HCT116 (cell line): Measurements from ENCODE around the gene KIAA1671. TPM values are rescaled to one million over a fixed set of nuclear protein-coding genes. Genes with fewer than 3 reads are reported as not detected.

Experiments used
- ATAC-seq: fragments of 200-7000 bp; cut with Tn5 transposase; 2 replicates; pipeline ENCODE4 v1.9.1; 2020; ENCODE audit warnings: mild to moderate bottlenecking, moderate library complexity
- BruUV-seq: library from RNA; stranded (reverse); fragments of 400-500 nt; replicated peaks from 2 replicates; lab custom pipeline; 2021; lab: Mats Ljungman, UMichigan
- CTCF ChIA-PET: fragments of 300-600 bp; sonication (Branson Sonifier 250); formaldehyde crosslinking; loops from one replicate; lab custom pipeline; 2021; ENCODE audit warnings: antibody characterized with exemption; lab: Charles Lee
- POLR2A ChIA-PET: fragments of 300-600, 350-600 bp; sonication (Branson Sonifier 250); formaldehyde crosslinking; loops from one replicate; lab custom pipeline; 2021; ENCODE audit warnings: antibody characterized with exemption; lab: Charles Lee
- RAD21 ChIA-PET, 2 experiments: fragments of 300-600 bp; sonication (Branson Sonifier 250); formaldehyde crosslinking; loops; one replicate each; lab custom pipeline; 2023; ENCODE audit warnings: low total read pairs in 2 of 2; ENCODE audit not compliant: uncharacterized antibody in 2 of 2, unreplicated experiment in 2 of 2, low non-redundant PET in 1 of 2; lab: Charles Lee
- DNase-seq: peaks from one replicate; pipeline ENCODE4 v3.0.0-alpha.2; 2010; ENCODE audit warnings: low read depth, low spot score
- H2AFZ ChIP-seq: fragments of 200-600 bp; shearing (Covaris generic), sonication (generic); 2 replicates; pipeline ENCODE4 v1.6.1; 2017; ENCODE audit warnings: low read depth, mixed run types, mixed read lengths, antibody characterized with exemption, low read length; ENCODE audit not compliant: poor library complexity, severe bottlenecking
- H3K27ac ChIP-seq: 2 replicates; pipeline ENCODE4 v1.5.1; 2012; ENCODE audit warnings: low read depth, low read length
- H3K27me3 ChIP-seq: fragments of 200-600 bp; sonication (generic); 2 replicates; pipeline ENCODE4 v1.6.1; 2016; ENCODE audit warnings: mixed run types, low read length, mixed read lengths; ENCODE audit not compliant: insufficient read depth
- H3K36me3 ChIP-seq, 2 experiments: fragments of 200-500 bp in 1 of 2; fragments of 200-600 bp in 1 of 2; sonication (Bioruptor generic) in 1 of 2; sonication (generic) in 1 of 2; 2 replicates each; pipeline versions ENCODE4 v1.5.1 to v1.6.1; 2014 to 2016; ENCODE audit warnings: low read length in 2 of 2, inconsistent platforms in 1 of 2, mixed read lengths in 1 of 2, mixed run types in 1 of 2; ENCODE audit not compliant: insufficient read depth in 2 of 2, control insufficient read depth in 1 of 2
- H3K4me1 ChIP-seq, 2 experiments: fragments of 200-600 bp in 1 of 2; sonication (generic) in 1 of 2; 2 replicates each; pipeline versions ENCODE4 v1.5.1 to v1.6.1; 2012 to 2017; ENCODE audit warnings: low read length in 2 of 2, inconsistent platforms in 1 of 2, mild to moderate bottlenecking in 1 of 2, mixed read lengths in 1 of 2, mixed run types in 1 of 2, moderate library complexity in 1 of 2; ENCODE audit not compliant: insufficient read depth in 2 of 2, control insufficient read depth in 1 of 2
- H3K4me2 ChIP-seq: fragments of 200-600 bp; sonication (generic); 2 replicates; pipeline ENCODE4 v1.6.1; 2017; ENCODE audit warnings: mixed run types, low read length, mixed read lengths
- H3K4me3 ChIP-seq, 2 experiments: fragments of 200-600 bp in 1 of 2; sonication (generic) in 1 of 2; replicated peaks in 1 of 2; 2 replicates each; pipeline ENCODE4 v1.5.1; 2011 to 2016; ENCODE audit warnings: low read length in 2 of 2, control low read depth in 1 of 2, low read depth in 1 of 2, mild to moderate bottlenecking in 1 of 2, mixed read lengths in 1 of 2, mixed run types in 1 of 2
- H3K79me2 ChIP-seq: fragments of 200-600 bp; sonication (generic); 2 replicates; pipeline ENCODE4 v1.6.1; 2017; ENCODE audit warnings: mild to moderate bottlenecking, mixed run types, low read length, moderate library complexity, mixed read lengths; ENCODE audit not compliant: insufficient read depth
- H3K9ac ChIP-seq: fragments of 200-600 bp; sonication (generic); 2 replicates; pipeline ENCODE4 v1.6.1; 2016; ENCODE audit warnings: low read length, mixed read lengths
- H3K9me2 ChIP-seq: fragments of 200-600 bp; sonication (generic), shearing (Covaris generic); 2 replicates; pipeline ENCODE4 v1.6.1; 2017; ENCODE audit warnings: mixed run types, mild to moderate bottlenecking, moderate library complexity; ENCODE audit not compliant: insufficient read depth
- H3K9me3 ChIP-seq, 2 experiments: fragments of 200-500 bp in 1 of 2; fragments of 200-600 bp in 1 of 2; sonication (Bioruptor generic) in 1 of 2; sonication (generic) in 1 of 2; 2 replicates each; pipeline ENCODE4 v1.6.1; 2014 to 2017; ENCODE audit warnings: low read length in 2 of 2, mixed read lengths in 2 of 2, inconsistent platforms in 1 of 2, low read depth in 1 of 2, mild to moderate bottlenecking in 1 of 2, mixed run types in 1 of 2, moderate library complexity in 1 of 2; ENCODE audit not compliant: control insufficient read depth in 1 of 2, insufficient read depth in 1 of 2
- H4K20me1 ChIP-seq: fragments of 200-600 bp; sonication (generic), shearing (Covaris generic); 2 replicates; pipeline ENCODE4 v1.6.1; 2017; ENCODE audit warnings: mixed run types, mild to moderate bottlenecking, moderate library complexity; ENCODE audit not compliant: insufficient read depth
- EGR1 ChIP-seq: IDR thresholded peaks from 2 replicates; pipeline ENCODE4 v1.6.1; 2012; ENCODE audit warnings: low read depth
- ELF1 ChIP-seq: IDR thresholded peaks from 2 replicates; pipeline ENCODE4 v1.6.1; 2012; ENCODE audit warnings: low read depth, borderline replicate concordance
- EZH2 ChIP-seq: fragments of 200-600 bp; sonication (generic); IDR thresholded peaks from 2 replicates; pipeline ENCODE4 v1.6.1; 2017; ENCODE audit warnings: antibody characterized with exemption, mixed run types
- EZH2phosphoT487 ChIP-seq: fragments of 200-600 bp; IDR thresholded peaks from 2 replicates; pipeline ENCODE4 v1.6.1; 2018; ENCODE audit warnings: antibody characterized with exemption, borderline replicate concordance
- FOSL1 ChIP-seq: IDR thresholded peaks from 2 replicates; pipeline ENCODE4 v1.6.1; 2012; ENCODE audit warnings: low read depth
- MAX ChIP-seq: IDR thresholded peaks from 2 replicates; pipeline ENCODE4 v1.6.1; 2012
- POLR2AphosphoS5 ChIP-seq: IDR thresholded peaks from 2 replicates; pipeline ENCODE4 v1.6.1; 2011; ENCODE audit warnings: mild to moderate bottlenecking, low read depth, low read length, moderate library complexity
- RAD21 ChIP-seq: IDR thresholded peaks from 2 replicates; pipeline ENCODE4 v1.6.1; 2012; ENCODE audit warnings: low read depth, mild to moderate bottlenecking
- REST ChIP-seq: IDR thresholded peaks from 2 replicates; pipeline ENCODE4 v1.6.1; 2012; ENCODE audit warnings: low read depth
- SIN3A ChIP-seq: IDR thresholded peaks from 2 replicates; pipeline ENCODE4 v1.6.1; 2012; ENCODE audit warnings: low read depth
- SP1 ChIP-seq: IDR thresholded peaks from 2 replicates; pipeline ENCODE4 v1.6.1; 2012; ENCODE audit warnings: low read depth
- SRF ChIP-seq: IDR thresholded peaks from 2 replicates; pipeline ENCODE4 v1.6.1; 2012; ENCODE audit warnings: low read depth
- YY1 ChIP-seq: IDR thresholded peaks from 2 replicates; pipeline ENCODE4 v1.6.1; 2011; ENCODE audit warnings: low read length, low read depth, moderate library complexity, mild to moderate bottlenecking; ENCODE audit not compliant: insufficient replicate concordance; ENCODE audit errors: extremely low read depth
- ZNF274 ChIP-seq: fragments of 200-500 bp; sonication (Bioruptor generic); IDR thresholded peaks from 2 replicates; pipeline ENCODE4 v1.6.1; 2014; ENCODE audit warnings: mild to moderate bottlenecking, low read depth, low read length, inconsistent platforms
- intact Hi-C: fragments of 100-400 bp; cut with micrococcal nuclease; formaldehyde crosslinking; loops from 2 replicates; pipeline ENCODE4 v1.10.0; 2022
- total RNA-seq: library from RNA; stranded (reverse); gene quantifications from one replicate; pipeline ENCODE4 v1.2.1, GENCODE V29; 2021; ENCODE audit not compliant: unreplicated experiment
- TF ChIP-seq, protein P1 (sequence below), 3 experiments: fragments of 200-600 bp in 1 of 3; sonication (generic) in 1 of 3; IDR thresholded peaks in 2 of 3; conservative IDR thresholded peaks in 1 of 3; 2 replicates each; pipeline ENCODE4 v1.5.1; 2012 to 2017; ENCODE audit warnings: low read depth in 2 of 3, low read length in 2 of 3, antibody characterized with exemption in 1 of 3, borderline replicate concordance in 1 of 3, control low read depth in 1 of 3, mild to moderate bottlenecking in 1 of 3, mixed read lengths in 1 of 3, mixed run types in 1 of 3, moderate library complexity in 1 of 3; ENCODE audit not compliant: insufficient read depth in 1 of 3

The KIAA1671 gene
- total RNA-seq, 1 experiment from 2014 or later: 36.8 TPM

DNA sequence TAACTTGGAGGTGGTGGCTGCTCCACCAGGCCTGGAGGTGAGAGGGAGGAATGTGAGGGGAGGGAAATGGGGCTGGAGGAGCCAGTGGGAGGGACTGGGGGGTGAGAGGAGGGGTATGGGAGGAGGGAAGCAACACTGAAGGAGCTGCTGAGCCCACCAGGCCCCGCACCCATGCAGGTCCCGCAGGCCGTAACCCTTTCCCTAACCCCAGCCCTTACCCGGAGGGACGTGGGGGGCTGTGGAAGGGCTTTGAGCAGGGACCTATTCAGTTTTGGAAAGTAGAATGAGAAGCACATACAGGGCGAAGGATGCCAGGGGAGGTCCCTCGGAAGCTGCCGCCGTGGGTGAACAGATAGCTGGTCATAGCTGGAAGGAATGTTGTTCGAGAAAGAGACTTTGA, 213.3 kb downstream of the KIAA1671 start (continued):
- TF ChIP-seq, protein P1, sequence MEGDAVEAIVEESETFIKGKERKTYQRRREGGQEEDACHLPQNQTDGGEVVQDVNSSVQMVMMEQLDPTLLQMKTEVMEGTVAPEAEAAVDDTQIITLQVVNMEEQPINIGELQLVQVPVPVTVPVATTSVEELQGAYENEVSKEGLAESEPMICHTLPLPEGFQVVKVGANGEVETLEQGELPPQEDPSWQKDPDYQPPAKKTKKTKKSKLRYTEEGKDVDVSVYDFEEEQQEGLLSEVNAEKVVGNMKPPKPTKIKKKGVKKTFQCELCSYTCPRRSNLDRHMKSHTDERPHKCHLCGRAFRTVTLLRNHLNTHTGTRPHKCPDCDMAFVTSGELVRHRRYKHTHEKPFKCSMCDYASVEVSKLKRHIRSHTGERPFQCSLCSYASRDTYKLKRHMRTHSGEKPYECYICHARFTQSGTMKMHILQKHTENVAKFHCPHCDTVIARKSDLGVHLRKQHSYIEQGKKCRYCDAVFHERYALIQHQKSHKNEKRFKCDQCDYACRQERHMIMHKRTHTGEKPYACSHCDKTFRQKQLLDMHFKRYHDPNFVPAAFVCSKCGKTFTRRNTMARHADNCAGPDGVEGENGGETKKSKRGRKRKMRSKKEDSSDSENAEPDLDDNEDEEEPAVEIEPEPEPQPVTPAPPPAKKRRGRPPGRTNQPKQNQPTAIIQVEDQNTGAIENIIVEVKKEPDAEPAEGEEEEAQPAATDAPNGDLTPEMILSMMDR (IDR thresholded peaks at IDR 0.05 in 2 of 3, conservative IDR thresholded peaks at IDR 0.05 in 1 of 3; ENCODE audit: borderline replicate concordance in 1 of 3, insufficient read depth in 1 of 3, low read depth in 2 of 3, low read length in 2 of 3): no peak
- TF ChIP-seq EZH2phosphoT487 (no peak), POLR2AphosphoS5 (no peak)

DNA sequence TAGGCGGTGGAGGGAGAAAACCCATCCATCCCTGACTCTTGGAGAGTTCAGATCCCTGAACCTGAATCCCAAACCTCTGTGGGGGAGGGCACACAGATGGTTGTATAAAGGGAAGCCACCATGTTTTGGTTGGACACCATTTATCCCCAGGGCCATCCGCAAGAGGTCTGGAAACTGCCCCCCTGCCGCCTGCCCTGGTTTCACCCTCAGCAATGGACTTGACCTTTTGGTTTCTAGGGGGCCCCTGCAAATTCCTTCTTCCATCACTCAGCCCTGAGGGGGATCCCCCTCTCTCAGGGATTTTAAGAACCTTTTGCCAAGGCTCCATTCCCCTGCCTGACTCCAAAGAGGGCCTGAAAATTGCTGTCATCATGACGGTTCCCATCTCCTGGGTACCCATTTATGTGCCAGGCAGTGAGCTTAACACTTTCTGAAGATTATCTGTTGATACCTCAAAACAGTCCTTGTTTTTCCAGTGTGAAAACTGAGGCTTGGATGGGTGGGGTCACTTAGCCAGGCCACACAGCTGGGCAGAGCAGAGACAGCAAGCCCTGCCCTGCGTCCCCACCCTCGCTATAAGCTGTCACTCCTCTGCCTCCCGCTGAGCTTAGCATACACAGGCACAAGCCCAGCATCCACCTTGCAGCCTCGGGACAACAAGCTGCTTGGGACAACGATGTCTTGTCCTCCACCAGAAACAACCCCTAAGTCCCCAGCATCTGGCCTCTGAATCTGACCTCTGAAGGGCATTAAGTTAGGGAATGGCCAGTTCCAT, 213.9 kb downstream of the KIAA1671 start:
- Histone ChIP-seq H3K4me1 (peaks cover 37 to 40% of the 10 kb centered on the region in 2 experiments), H3K27me3 (no peaks in the 10 kb centered on the region), H4K20me1 (no peaks in the 10 kb centered on the region), H3K4me3 (no peak overlapping the region), H3K36me3 (no peaks in the 10 kb centered on the region), H3K9ac (no peak overlapping the region), H3K79me2 (0 out of 2 replicates have a peak, but pooled peaks cover 6% of the 10 kb centered on the region), H3K27ac (no peak overlapping the region), H3K9me3 (no peaks in the 10 kb centered on the region), H3K9me2 (no peaks in the 10 kb centered on the region), H3K4me2 (peak overlapping the region; percentile 37), H2AFZ (no peak overlapping the region)
- intact Hi-C loops: no loop called here
- ATAC-seq: no peak
- CTCF ChIA-PET: interaction anchor here (1.0 kb wide), 1 partner anchor 55 kb away, joined by 3 read pairs; no protein-coding TSS in a partner anchor
- POLR2A ChIA-PET: no interaction called here
- no TSS peak for BruUV-seq
- RAD21 ChIA-PET: no interaction called here
- no peak for DNase-seq
- no peak for TF ChIP-seq ZNF274
- no peak for TF ChIP-seq SP1
- no peak for TF ChIP-seq EZH2
- TF ChIP-seq EGR1: no peak
- no peak for TF ChIP-seq YY1
- TF ChIP-seq FOSL1: no peak
- no peak for TF ChIP-seq ELF1
- TF ChIP-seq RAD21: no peak
- TF ChIP-seq SRF: no peak
- no peak for TF ChIP-seq MAX
- no peak for TF ChIP-seq REST
- TF ChIP-seq, protein P1 (IDR thresholded peaks at IDR 0.05 in 2 of 3, conservative IDR thresholded peaks at IDR 0.05 in 1 of 3; ENCODE audit: borderline replicate concordance in 1 of 3, insufficient read depth in 1 of 3, low read depth in 2 of 3, low read length in 2 of 3): no peak
- TF ChIP-seq POLR2AphosphoS5: no peak
- TF ChIP-seq SIN3A: no peak
